ENCODE data around the gene FEN1. TPM values are rescaled to one million over a fixed set of nuclear protein-coding genes. Genes with fewer than 3 reads are reported as not detected.

Gene FEN1, protein sequence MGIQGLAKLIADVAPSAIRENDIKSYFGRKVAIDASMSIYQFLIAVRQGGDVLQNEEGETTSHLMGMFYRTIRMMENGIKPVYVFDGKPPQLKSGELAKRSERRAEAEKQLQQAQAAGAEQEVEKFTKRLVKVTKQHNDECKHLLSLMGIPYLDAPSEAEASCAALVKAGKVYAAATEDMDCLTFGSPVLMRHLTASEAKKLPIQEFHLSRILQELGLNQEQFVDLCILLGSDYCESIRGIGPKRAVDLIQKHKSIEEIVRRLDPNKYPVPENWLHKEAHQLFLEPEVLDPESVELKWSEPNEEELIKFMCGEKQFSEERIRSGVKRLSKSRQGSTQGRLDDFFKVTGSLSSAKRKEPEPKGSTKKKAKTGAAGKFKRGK
- total RNA-seq (2021; fragmentation: NEBNext Ultra II Directional; extraction: Animal tissue kit (Norgen Biotek cat#: 25700)) = 84.5 and 86.1 TPM in 2 replicates
- polyA plus RNA-seq (2011; rRNA removed) = 52.6 and 52.9 TPM in 2 replicates
- 75.9 TPM for polyA plus RNA-seq (2011; cell fraction: cytosol; rRNA removed)
- polyA plus RNA-seq (2011; cell fraction: nucleus; rRNA removed) = 39.1 TPM
- 91.9 to 107 TPM (median 97.9 TPM) in 4 replicates for polyA plus RNA-seq (2012, experiment 1 of 2)
- 35.6 TPM for polyA plus RNA-seq (2012, experiment 2 of 2)
- polyA plus RNA-seq (2013, experiment 1 of 2) = 52.4 TPM
- polyA plus RNA-seq (2013, experiment 2 of 2) = 55.2 TPM
- 74.7 and 76.2 TPM in 2 replicates for polyA minus RNA-seq (2011; rRNA and poly(A)+ RNA removed)
- 43.7 TPM for polyA minus RNA-seq (2011; cell fraction: cytosol; rRNA and poly(A)+ RNA removed)
- 41.1 TPM for polyA minus RNA-seq (2011; cell fraction: nucleus; rRNA and poly(A)+ RNA removed)
- long read RNA-seq, experiment 1, transcript FEN1-201 (2 exons, 2,296 nt) = major isoform, 19 of 20 reads
- long read RNA-seq, experiment 1, partial matches to known transcripts = 0 of 20 reads
- long read RNA-seq, experiment 1, other reads (novel, unspliced or antisense) = 0 of 20 reads
- long read RNA-seq, experiment 2, transcript FEN1-201 (2 exons, 2,296 nt) = major isoform, 79 of 82 reads
- long read RNA-seq, experiment 2, partial matches to known transcripts = 0 of 82 reads
- long read RNA-seq, experiment 2, other reads (novel, unspliced or antisense) = 2 of 82 reads

- no peaks in the 10 kb centered on the region for H3K9me3 ChIP-seq (ENCODE audit: insufficient read depth in 2 of 2, low read depth in 1 of 2, low read length in 1 of 2)
- H3K56ac ChIP-seq (replicated peaks; ENCODE audit: insufficient read length, low read depth, low read length) = peak within 1 kb of the TSS; percentile 96
- peak within 1 kb of the TSS; percentile 97 for H4K91ac ChIP-seq (replicated peaks; ENCODE audit: insufficient read length, low read length)
- POLR2A ChIA-PET (ENCODE audit: partially characterized antibody) = interaction anchor here (0.8 to 20.9 kb wide), 27 partner anchors 8 to 332 kb away, joined by 3 to 354 read pairs (median 6); partner anchors contain the start of genes FADS1, FADS2, FTH1 and MYRF
- peak within 1 kb of the TSS; percentile 90 to 100 (median 99) for H3K9ac ChIP-seq (replicated peaks in 1 of 4; ENCODE audit: extremely low read depth in 1 of 4, low read depth in 3 of 4, low read length in 3 of 4)
- H2BK5ac ChIP-seq (ENCODE audit: low read depth, low read length) = peak within 1 kb of the TSS; percentile 100
- peaks cover 2% of the 10 kb centered on the region; the same call in 1 of the 2 replicates for H3K23me2 ChIP-seq (ENCODE audit: low read depth, low read length)
- no peak within 1 kb of the TSS for H3K14ac ChIP-seq (ENCODE audit: insufficient read length)
- H3K27ac ChIP-seq (ENCODE audit: low read depth, low read length) = peak within 1 kb of the TSS; percentile 100
- H2AK5ac ChIP-seq (ENCODE audit: low read depth, low read length) = no peak within 1 kb of the TSS; the same call in 1 of the 2 replicates
- FAIRE-seq = no peak
- H3K4ac ChIP-seq (replicated peaks; ENCODE audit: insufficient read length, low read depth, low read length) = peak within 1 kb of the TSS; percentile 57
- H2BK15ac ChIP-seq (ENCODE audit: low read length) = peak within 1 kb of the TSS; percentile 88; the same call in 1 of the 2 replicates
- H3K4me2 ChIP-seq (ENCODE audit: insufficient read depth in 1 of 2, low read depth in 2 of 2, low read length in 2 of 2) = peak within 1 kb of the TSS; percentile 68 to 93
- WGBS, 2 experiments (ENCODE audit: extremely low coverage in 1 of 2, insufficient coverage in 1 of 2, insufficient read length in 1 of 2, insufficient replicate concordance in 2 of 2, low coverage in 1 of 2, low lambda C conversion rate in 2 of 2, missing lambda C conversion rate in 1 of 2) = 1% methylated on average over 60 of the region's 61 CpGs; no CpG with 5 or more reads in 1 of the 2 experiments
- no peak within 1 kb of the TSS for H3K23ac ChIP-seq (ENCODE audit: insufficient read length)
- H3K18ac ChIP-seq (ENCODE audit: extremely low read depth, low read length) = peak within 1 kb of the TSS; percentile 100
- peak within 1 kb of the TSS; percentile 100 for H2BK12ac ChIP-seq (ENCODE audit: low read depth, low read length)
- peak within 1 kb of the TSS; percentile 86 to 99 (median 98) for H3K4me3 ChIP-seq (ENCODE audit: extremely low read depth in 1 of 4, insufficient read depth in 2 of 4, low read depth in 3 of 4, low read length in 4 of 4)
- H4K20me1 ChIP-seq (replicated peaks in 1 of 2; ENCODE audit: control insufficient read depth in 1 of 2, insufficient read depth in 2 of 2, low read length in 2 of 2) = peaks cover 9 to 10% of the 10 kb centered on the region in 2 experiments
- H4K8ac ChIP-seq (ENCODE audit: extremely low read depth, insufficient read depth, low read length) = peak within 1 kb of the TSS; percentile 98
- CTCF ChIA-PET (ENCODE audit: partially characterized antibody) = interaction anchor here (0.6 to 10.5 kb wide), 11 partner anchors 12 to 664 kb away, joined by 3 to 168 read pairs (median 6); no protein-coding TSS in a partner anchor
- H4K5ac ChIP-seq (ENCODE audit: insufficient read length, low read depth, low read length) = peak within 1 kb of the TSS; percentile 98
- peak within 1 kb of the TSS; percentile 98; the same call in 1 of the 2 replicates for H2AFZ ChIP-seq (ENCODE audit: low read length)
- H2BK120ac ChIP-seq (replicated peaks; ENCODE audit: low read depth, low read length) = peak within 1 kb of the TSS; percentile 94
- H3K79me2 ChIP-seq (ENCODE audit: control insufficient read depth in 1 of 2, insufficient read depth in 2 of 2, low read length in 2 of 2) = peaks cover 8 to 53% of the 10 kb centered on the region in 2 experiments
- H3K4me1 ChIP-seq (replicated peaks in 1 of 4; ENCODE audit: control insufficient read depth in 3 of 4, insufficient read depth in 4 of 4, low read length in 3 of 4) = peaks cover 0 to 4% (median 0%) of the 10 kb centered on the region in 4 experiments; a peak in 1 of 7 replicates
- H2BK20ac ChIP-seq (ENCODE audit: low read length) = peak within 1 kb of the TSS; percentile 88; the same call in 1 of the 2 replicates
- peaks cover 17 to 41% (median 33%) of the 10 kb centered on the region in 4 experiments; a peak in 7 of 8 replicates for H3K36me3 ChIP-seq (ENCODE audit: control insufficient read depth in 2 of 4, insufficient read depth in 4 of 4, low read length in 3 of 4)
- no peaks in the 10 kb centered on the region; the same call in 1 of the 2 replicates for H3K79me1 ChIP-seq (ENCODE audit: low read depth, low read length)
- H3K27me3 ChIP-seq (replicated peaks in 1 of 4; ENCODE audit: control insufficient read depth in 3 of 4, extremely low read depth in 1 of 4, insufficient read depth in 3 of 4, low read length in 3 of 4) = no peaks in the 10 kb centered on the region
- peak; percentile 80 to 95 for DNase-seq (ENCODE audit: low read depth in 1 of 2, low spot score in 2 of 2)
- TF ChIP-seq RBBP5 (IDR thresholded peaks at IDR 0.05; ENCODE audit: borderline replicate concordance, low read depth, low read length) = no peak; the same call in 1 of the 2 replicates
- peak; percentile 90 for TF ChIP-seq PHF8 (conservative IDR thresholded peaks at IDR 0.05; ENCODE audit: low read depth, low read length)
- TF ChIP-seq KDM4A (IDR thresholded peaks at IDR 0.05; ENCODE audit: low read depth, low read length, severe bottlenecking) = peak; percentile 71
- peak; percentile 35; the same call in 1 of the 2 replicates for TF ChIP-seq CREB1 (IDR thresholded peaks at IDR 0.05)
- no peak for TF ChIP-seq SAP30 (IDR thresholded peaks at IDR 0.05; ENCODE audit: insufficient read depth, insufficient replicate concordance, low read length)
Observed at GRCh38 chr11:61792310-61793082, at the start of gene FEN1, which contains the start of gene TMEM258. TSS of gene FEN1 (plus strand) at chr11:61792911. CDS start at chr11:61795362, 2,451 bp downstream. TSS of gene TMEM258 (minus strand) at chr11:61792599. CDS start at chr11:61792558, 41 bp downstream.
